H1 (cell line): ENCODE data around the gene CHRM1. TPM values are rescaled to one million over a fixed set of nuclear protein-coding genes. Genes with fewer than 3 reads are reported as not detected.

Source experiments
- SP1 ChIP-seq: IDR thresholded peaks from 2 replicates; pipeline ENCODE4 v1.6.1; 2011; ENCODE audit warnings: low read depth, low read length
- polyA plus RNA-seq, 7 experiments: library from polyadenylated mRNA; depleted of rRNA in 3 of 7; stranded (reverse) in 5 of 7; unstranded in 2 of 7; fragments of >200 nt in 5 of 7; fragments of 200-250 nt in 2 of 7; gene quantifications; 1 replicate in 5 of 7; 2 replicates in 1 of 7; 4 replicates in 1 of 7; pipeline versions ENCODE4 v1.2.1 to v1.2.3, GENCODE V29; 2011 to 2013; ENCODE audit warnings: missing spikeins in 2 of 7, mixed read lengths in 2 of 7
- total RNA-seq: library from RNA; stranded (reverse); fragmentation: NEBNext Ultra II Directional; extraction: Animal tissue kit (Norgen Biotek cat#: 25700); gene quantifications from 2 replicates; pipeline ENCODE4 v1.2.1, GENCODE V29; 2021
- TF ChIP-seq, protein P1 (sequence below): IDR thresholded peaks from 2 replicates; pipeline ENCODE4 v1.6.1; 2011; ENCODE audit warnings: low read length, improper control_type of control experiment

Gene CHRM1
- total and polyA plus RNA-seq, 2 of the 8 experiments (the other 6 are each of a cell fraction or from before 2014, with no cell fraction given), result 0.08 TPM; not detected in 1

GRCh38 chr11:62885137-62885750 is 35.9 kb downstream of the CHRM1 start (continued):
- TF ChIP-seq, protein P1, sequence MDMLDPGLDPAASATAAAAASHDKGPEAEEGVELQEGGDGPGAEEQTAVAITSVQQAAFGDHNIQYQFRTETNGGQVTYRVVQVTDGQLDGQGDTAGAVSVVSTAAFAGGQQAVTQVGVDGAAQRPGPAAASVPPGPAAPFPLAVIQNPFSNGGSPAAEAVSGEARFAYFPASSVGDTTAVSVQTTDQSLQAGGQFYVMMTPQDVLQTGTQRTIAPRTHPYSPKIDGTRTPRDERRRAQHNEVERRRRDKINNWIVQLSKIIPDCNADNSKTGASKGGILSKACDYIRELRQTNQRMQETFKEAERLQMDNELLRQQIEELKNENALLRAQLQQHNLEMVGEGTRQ, result no peak
- no peak for TF ChIP-seq SP1
- TF ChIP-seq, all 59 proteins: peak for 2
